SK-N-SH (cell line): ENCODE measurements around the gene PLCG2. TPM values are rescaled to one million over a fixed set of nuclear protein-coding genes. Genes with fewer than 3 reads are reported as not detected.

ENCODE experiments used
- CTCF ChIA-PET: fragments of 300-600, 350-600 bp; formaldehyde crosslinking; extraction: SDS; loops from one replicate; lab custom pipeline; 2021; lab: Yijun Ruan, JAX
- POLR2A ChIA-PET: fragments of 350-600 bp; sonication (Branson Sonifier 250); formaldehyde crosslinking; extraction: SDS; loops from one replicate; lab custom pipeline; 2020; ENCODE audit warnings: antibody characterized with exemption, inconsistent platforms; lab: Yijun Ruan, JAX
- DNase-seq: peaks from one replicate; pipeline ENCODE4 v3.0.0; 2012
- H2AFZ ChIP-seq: fragments of 200-600 bp; sonication (generic); 2 replicates; pipeline ENCODE4 v1.8.1; 2016; ENCODE audit warnings: antibody characterized with exemption, mild to moderate bottlenecking, low read depth
- H3F3A ChIP-seq: fragments of 200-600 bp; sonication (generic); replicated peaks from 2 replicates; pipeline ENCODE3; 2016; ENCODE audit warnings: antibody characterized with exemption, mild to moderate bottlenecking; ENCODE audit not compliant: insufficient read depth
- H3K27ac ChIP-seq, 2 experiments: fragments of 200-500 bp in 1 of 2; fragments of 200-600 bp in 1 of 2; sonication (Bioruptor generic) in 1 of 2; sonication (generic), shearing (Covaris generic) in 1 of 2; 2 replicates each; pipeline versions ENCODE4 v1.5.1 to v1.6.1; 2014 to 2016; ENCODE audit warnings: low read depth in 2 of 2, inconsistent platforms in 1 of 2, low read length in 1 of 2, mild to moderate bottlenecking in 1 of 2, mixed read lengths in 1 of 2
- H3K27me3 ChIP-seq: fragments of 200-600 bp; sonication (generic), shearing (Covaris generic); 2 replicates; pipeline ENCODE4 v1.6.1; 2016; ENCODE audit warnings: mixed run types; ENCODE audit not compliant: insufficient read depth
- H3K36me3 ChIP-seq, 2 experiments: fragments of 200-500 bp in 1 of 2; fragments of 200-600 bp in 1 of 2; sonication (Bioruptor generic) in 1 of 2; sonication (generic) in 1 of 2; replicated peaks in 1 of 2; 2 replicates each; pipeline versions ENCODE3 to v1.5.1; 2014 to 2016; ENCODE audit warnings: low read length in 1 of 2, mild to moderate bottlenecking in 1 of 2; ENCODE audit not compliant: insufficient read depth in 2 of 2, control insufficient read depth in 1 of 2
- H3K4me1 ChIP-seq, 2 experiments: fragments of 200-500 bp in 1 of 2; fragments of 200-600 bp in 1 of 2; sonication (Bioruptor generic) in 1 of 2; sonication (generic), shearing (Covaris generic) in 1 of 2; 2 replicates each; pipeline versions ENCODE4 v1.5.1 to v1.6.1; 2014 to 2016; ENCODE audit warnings: low read depth in 1 of 2, low read length in 1 of 2, mixed run types in 1 of 2; ENCODE audit not compliant: insufficient read depth in 2 of 2, control insufficient read depth in 1 of 2
- H3K4me2 ChIP-seq: fragments of 200-600 bp; sonication (generic), shearing (Covaris generic); 2 replicates; pipeline ENCODE4 v1.6.1; 2017; ENCODE audit warnings: mixed run types
- H3K4me3 ChIP-seq, 2 experiments: fragments of 200-500 bp in 1 of 2; fragments of 200-600 bp in 1 of 2; sonication (Bioruptor generic) in 1 of 2; sonication (generic), shearing (Covaris generic) in 1 of 2; 2 replicates each; pipeline versions ENCODE4 v1.5.1 to v1.8.1; 2014 to 2016; ENCODE audit warnings: low read depth in 2 of 2, inconsistent platforms in 1 of 2, low read length in 1 of 2, mild to moderate bottlenecking in 1 of 2, mixed read lengths in 1 of 2, moderate library complexity in 1 of 2
- H3K79me2 ChIP-seq: fragments of 200-600 bp; sonication (generic); 2 replicates; pipeline ENCODE4 v1.8.1; 2017; ENCODE audit warnings: mild to moderate bottlenecking; ENCODE audit not compliant: insufficient read depth
- H3K9ac ChIP-seq: fragments of 200-600 bp; sonication (generic); 2 replicates; pipeline ENCODE4 v1.6.1; 2017; ENCODE audit warnings: mixed run types
- H3K9me2 ChIP-seq: fragments of 200-600 bp; sonication (generic); 2 replicates; pipeline ENCODE4 v1.6.1; 2017; ENCODE audit warnings: mixed run types
- H3K9me3 ChIP-seq: fragments of 200-600 bp; sonication (generic); 2 replicates; pipeline ENCODE4 v1.6.1; 2017; ENCODE audit warnings: mixed run types, mild to moderate bottlenecking, moderate library complexity
- H4K20me1 ChIP-seq: fragments of 200-600 bp; sonication (generic); 2 replicates; pipeline ENCODE4 v1.6.1; 2017; ENCODE audit warnings: mild to moderate bottlenecking, mixed run types; ENCODE audit not compliant: insufficient read depth
- CTCF ChIP-seq: fragments of 200-600 bp; sonication (generic); IDR thresholded peaks from 2 replicates; pipeline ENCODE4 v1.6.1; 2017; ENCODE audit warnings: antibody characterized with exemption, mild to moderate bottlenecking, moderate library complexity
- ELF1 ChIP-seq: IDR thresholded peaks from 2 replicates; pipeline ENCODE4 v1.4.0; 2012
- EP300 ChIP-seq, 2 experiments: IDR thresholded peaks; 2 replicates each; pipeline versions ENCODE4 v1.4.0 to v1.6.1; 2012; ENCODE audit warnings: borderline replicate concordance in 1 of 2, low read depth in 1 of 2, low read length in 1 of 2
- EZH2phosphoT487 ChIP-seq: fragments of 200-600 bp; sonication (generic); IDR thresholded peaks from 2 replicates; pipeline ENCODE4 v1.6.1; 2017; ENCODE audit warnings: low read depth, mixed run types, mild to moderate bottlenecking, antibody characterized with exemption, moderate library complexity, borderline replicate concordance
- FOXJ3 ChIP-seq: sonication (generic); formaldehyde crosslinking; IDR thresholded peaks from 2 replicates; pipeline ENCODE4 v1.5.1; 2020; ENCODE audit warnings: mild to moderate bottlenecking, missing genetic modification reagents
- FOXM1 ChIP-seq: IDR thresholded peaks from 2 replicates; pipeline ENCODE4 v1.4.0; 2012; ENCODE audit warnings: low read depth, mild to moderate bottlenecking
- GABPA ChIP-seq: IDR thresholded peaks from 2 replicates; pipeline ENCODE4 v1.4.0; 2012; ENCODE audit warnings: low read depth, mild to moderate bottlenecking
- GATA2 ChIP-seq: sonication (generic); formaldehyde crosslinking; IDR thresholded peaks from 2 replicates; pipeline ENCODE4 v1.5.0; 2020; ENCODE audit warnings: mild to moderate bottlenecking, missing genetic modification reagents
- MEF2A ChIP-seq: IDR thresholded peaks from 2 replicates; pipeline ENCODE4 v1.4.0; 2012; ENCODE audit warnings: low read depth, borderline replicate concordance
- MXI1 ChIP-seq: IDR thresholded peaks from 2 replicates; pipeline ENCODE4 v1.6.1; 2012; ENCODE audit warnings: mild to moderate bottlenecking, low read depth, low read length, improper control_type of control experiment
- POLR2AphosphoS5 ChIP-seq: IDR thresholded peaks from 2 replicates; pipeline ENCODE4 v1.6.1; 2012; ENCODE audit warnings: low read depth, low read length
- RCOR1 ChIP-seq: fragments of 150-350 bp; IDR thresholded peaks from 2 replicates; pipeline ENCODE4 v1.6.1; 2017; ENCODE audit warnings: antibody characterized with exemption, low read length
- RXRA ChIP-seq: IDR thresholded peaks from 2 replicates; pipeline ENCODE4 v1.4.0; 2012; ENCODE audit warnings: low read depth, mild to moderate bottlenecking, borderline replicate concordance
- SIN3A ChIP-seq: IDR thresholded peaks from 2 replicates; pipeline ENCODE4 v1.6.1; 2012; ENCODE audit warnings: low read depth, mild to moderate bottlenecking, low read length, moderate library complexity, borderline replicate concordance
- TAF1 ChIP-seq: IDR thresholded peaks from 2 replicates; pipeline ENCODE4 v1.6.1; 2012; ENCODE audit warnings: low read depth, mild to moderate bottlenecking, low read length, moderate library complexity, borderline replicate concordance
- USF1 ChIP-seq: IDR thresholded peaks from 2 replicates; pipeline ENCODE4 v1.4.0; 2012; ENCODE audit warnings: low read depth, borderline replicate concordance
- USF2 ChIP-seq: fragments of 150-350 bp; IDR thresholded peaks from 2 replicates; pipeline ENCODE4 v1.6.1; 2017; ENCODE audit warnings: antibody characterized with exemption, low read length, low read depth, borderline replicate concordance
- ZBTB33 ChIP-seq: IDR thresholded peaks from 2 replicates; pipeline ENCODE4 v1.4.0; 2012; ENCODE audit warnings: low read depth, borderline replicate concordance
- WGBS: methylation state at CpG from one replicate; pipeline ENCODE4 v1.1.6; 2017; ENCODE audit warnings: low lambda C conversion rate; 5-methylcytosine and 5-hydroxymethylcytosine counted together
- polyA plus RNA-seq, 3 experiments: library from polyadenylated mRNA; depleted of rRNA; stranded (reverse); fragments of >200 nt; gene quantifications; 2 replicates each; pipeline ENCODE4 v1.2.3, GENCODE V29; 2012

PLCG2 gene
- polyA plus RNA-seq, 1 of the 3 experiments (the other 2 are of a cell fraction) = 0.23 TPM

GRCh38 chr16:81755915-81756614, 23.0 kb upstream of the PLCG2 start (continued):
- TF ChIP-seq ZBTB33 = no peak
- TF ChIP-seq FOXM1 = no peak
- no peak for TF ChIP-seq ELF1

- ChIA-PET CTCF (interaction anchor here (1.2 kb wide), 1 partner anchor 13 kb away, joined by 4 read pairs; no protein-coding TSS in a partner anchor), POLR2A (no interaction called here)
- no peak overlapping the region for H3K4me3 ChIP-seq
- H2AFZ ChIP-seq = no peak overlapping the region
- H3K79me2 ChIP-seq = no peaks in the 10 kb centered on the region
- no peak overlapping the region for H3K4me2 ChIP-seq
- H3K27ac ChIP-seq = no peak overlapping the region
- WGBS = 91% methylated on average over 9 of the region's 9 CpGs
- no peaks in the 10 kb centered on the region for H3K9me2 ChIP-seq
- no peaks in the 10 kb centered on the region for H3F3A ChIP-seq
- no peaks in the 10 kb centered on the region for H3K9me3 ChIP-seq
- H3K36me3 ChIP-seq = no peaks in the 10 kb centered on the region
- H4K20me1 ChIP-seq = no peaks in the 10 kb centered on the region
- H3K9ac ChIP-seq = no peak overlapping the region
- no peaks in the 10 kb centered on the region for H3K27me3 ChIP-seq
- TF ChIP-seq GATA2 (no peak), FOXJ3 (CRISPR knock-in tag) (no peak), TAF1 (no peak), MXI1 (no peak), POLR2AphosphoS5 (no peak)
- no peaks in the 10 kb centered on the region for H3K4me1 ChIP-seq
- no peak for DNase-seq
Measured at GRCh38 chr16:81756615-81757356, 22.3 kb upstream of the PLCG2 start.

GRCh38 chr16:81758376-81758775, 20.7 kb upstream of the PLCG2 start:
- Histone ChIP-seq H3K27me3 (no peaks in the 10 kb centered on the region), H3F3A (no peaks in the 10 kb centered on the region), H3K9ac (no peak overlapping the region), H3K27ac (no peak overlapping the region), H4K20me1 (no peaks in the 10 kb centered on the region), H3K4me1 (no peaks in the 10 kb centered on the region), H3K4me3 (no peak overlapping the region), H3K36me3 (no peaks in the 10 kb centered on the region), H3K9me3 (no peaks in the 10 kb centered on the region), H3K79me2 (no peaks in the 10 kb centered on the region), H3K4me2 (no peak overlapping the region), H2AFZ (no peak overlapping the region), H3K9me2 (no peaks in the 10 kb centered on the region)
- ChIA-PET POLR2A (no interaction called here), CTCF (interaction anchor here (0.6 kb wide), 1 partner anchor 148 kb away, joined by 3 read pairs; no protein-coding TSS in a partner anchor)
- no peak for DNase-seq
- WGBS = 31% methylated on average over 2 of the region's 2 CpGs
- TF ChIP-seq SIN3A = no peak
- no peak for TF ChIP-seq GABPA
- TF ChIP-seq RXRA = no peak
- TF ChIP-seq FOXM1 = no peak
- no peak for TF ChIP-seq MEF2A
- no peak for TF ChIP-seq EP300 (IDR thresholded peaks at IDR 0.05; ENCODE audit: borderline replicate concordance in 1 of 2, low read depth in 1 of 2, low read length in 1 of 2)
- no peak for TF ChIP-seq CTCF
- TF ChIP-seq USF2 = no peak
- TF ChIP-seq USF1 = no peak
- no peak for TF ChIP-seq RCOR1
- TF ChIP-seq POLR2AphosphoS5 = no peak
- TF ChIP-seq EZH2phosphoT487 = no peak
